ENCODE measurements around the gene NOS3. TPM values are rescaled to one million over a fixed set of nuclear protein-coding genes. Genes with fewer than 3 reads are reported as not detected.

Gene NOS3
- total and polyA plus RNA-seq, 9 of the 15 experiments (the other 6 are each of a cell fraction or from before 2014, with no cell fraction given) = 1.1 to 121 (median 23.6) TPM

DNA sequence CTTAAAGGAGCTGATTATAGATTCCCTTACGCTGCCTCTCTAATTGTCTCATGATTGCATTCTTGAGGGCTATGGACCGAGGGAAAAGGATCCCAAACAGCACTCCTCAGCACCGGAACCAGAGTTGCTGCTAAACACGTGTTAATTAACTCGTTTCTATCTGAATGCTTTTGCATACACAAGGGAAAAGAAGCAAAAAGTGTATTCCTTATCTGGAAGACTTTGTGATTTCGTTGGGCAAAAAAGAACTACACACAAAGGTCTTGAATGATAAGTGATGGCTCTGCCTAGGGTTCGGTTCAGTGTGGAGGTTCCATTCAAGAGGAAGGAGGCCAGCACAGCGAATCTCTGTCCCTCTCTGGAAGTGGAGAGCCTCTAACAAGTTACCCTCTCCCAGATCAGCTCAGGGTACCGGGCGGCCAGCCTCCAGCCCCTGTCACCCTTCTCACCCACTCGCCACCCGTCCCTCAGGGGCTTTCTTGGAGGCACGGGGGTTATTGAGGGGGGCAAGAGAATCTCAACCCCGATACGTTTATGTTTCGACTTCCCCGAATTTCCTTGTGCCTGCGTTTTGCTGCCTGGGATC is 68.1 kb downstream of the NOS3 start (continued):
- TF ChIP-seq, protein P1, sequence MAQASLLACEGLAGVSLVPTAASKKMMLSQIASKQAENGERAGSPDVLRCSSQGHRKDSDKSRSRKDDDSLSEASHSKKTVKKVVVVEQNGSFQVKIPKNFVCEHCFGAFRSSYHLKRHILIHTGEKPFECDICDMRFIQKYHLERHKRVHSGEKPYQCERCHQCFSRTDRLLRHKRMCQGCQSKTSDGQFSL (CRISPR knock-in tag; IDR thresholded peaks at IDR 0.05) = no peak
- TF ChIP-seq, protein P1 (tag; IDR thresholded peaks at IDR 0.05) = no peak; a peak in 2 of 4 replicates
- TF ChIP-seq GTF2E2 (tag; IDR thresholded peaks at IDR 0.05) = 0 out of 2 replicates have a peak, but pooled peaks have one; percentile 22
- TF ChIP-seq ZNF316 (IDR thresholded peaks at IDR 0.05) = no peak
- TF ChIP-seq, protein P2, sequence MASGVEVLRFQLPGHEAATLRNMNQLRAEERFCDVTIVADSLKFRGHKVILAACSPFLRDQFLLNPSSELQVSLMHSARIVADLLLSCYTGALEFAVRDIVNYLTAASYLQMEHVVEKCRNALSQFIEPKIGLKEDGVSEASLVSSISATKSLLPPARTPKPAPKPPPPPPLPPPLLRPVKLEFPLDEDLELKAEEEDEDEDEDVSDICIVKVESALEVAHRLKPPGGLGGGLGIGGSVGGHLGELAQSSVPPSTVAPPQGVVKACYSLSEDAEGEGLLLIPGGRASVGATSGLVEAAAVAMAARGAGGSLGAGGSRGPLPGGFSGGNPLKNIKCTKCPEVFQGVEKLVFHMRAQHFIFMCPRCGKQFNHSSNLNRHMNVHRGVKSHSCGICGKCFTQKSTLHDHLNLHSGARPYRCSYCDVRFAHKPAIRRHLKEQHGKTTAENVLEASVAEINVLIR (CRISPR knock-in tag; IDR thresholded peaks at IDR 0.05) = no peak
- TF ChIP-seq, protein P3, sequence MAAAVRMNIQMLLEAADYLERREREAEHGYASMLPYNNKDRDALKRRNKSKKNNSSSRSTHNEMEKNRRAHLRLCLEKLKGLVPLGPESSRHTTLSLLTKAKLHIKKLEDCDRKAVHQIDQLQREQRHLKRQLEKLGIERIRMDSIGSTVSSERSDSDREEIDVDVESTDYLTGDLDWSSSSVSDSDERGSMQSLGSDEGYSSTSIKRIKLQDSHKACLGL (CRISPR knock-in tag; IDR thresholded peaks at IDR 0.05; ENCODE audit: borderline replicate concordance, poor library complexity, severe bottlenecking) = no peak
- TF ChIP-seq ZNF12 (CRISPR knock-in tag; IDR thresholded peaks at IDR 0.05) = no peak; the same call in 1 of the 2 replicates
- peak; percentile 17; the same call in 1 of the 2 replicates for TF ChIP-seq MECOM (CRISPR knock-in tag; IDR thresholded peaks at IDR 0.05)
- no peak for TF ChIP-seq GTF2A2 (tag; IDR thresholded peaks at IDR 0.05)
- TF ChIP-seq ZNF551 (CRISPR knock-in tag; IDR thresholded peaks at IDR 0.05) = no peak
- TF ChIP-seq, protein P4, sequence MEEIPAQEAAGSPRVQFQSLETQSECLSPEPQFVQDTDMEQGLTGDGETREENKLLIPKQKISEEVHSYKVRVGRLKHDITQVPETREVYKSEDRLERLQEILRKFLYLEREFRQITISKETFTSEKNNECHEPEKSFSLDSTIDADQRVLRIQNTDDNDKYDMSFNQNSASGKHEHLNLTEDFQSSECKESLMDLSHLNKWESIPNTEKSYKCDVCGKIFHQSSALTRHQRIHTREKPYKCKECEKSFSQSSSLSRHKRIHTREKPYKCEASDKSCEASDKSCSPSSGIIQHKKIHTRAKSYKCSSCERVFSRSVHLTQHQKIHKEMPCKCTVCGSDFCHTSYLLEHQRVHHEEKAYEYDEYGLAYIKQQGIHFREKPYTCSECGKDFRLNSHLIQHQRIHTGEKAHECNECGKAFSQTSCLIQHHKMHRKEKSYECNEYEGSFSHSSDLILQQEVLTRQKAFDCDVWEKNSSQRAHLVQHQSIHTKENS (CRISPR knock-in tag; IDR thresholded peaks at IDR 0.05) = no peak

All from K562 (cell line).